IMR-90 (cell line): ENCODE data around the gene PRXL2C. TPM values are rescaled to one million over a fixed set of nuclear protein-coding genes. Genes with fewer than 3 reads are reported as not detected.
A peak's percentile ranks its signal among the peaks of the same experiment; 100 is the strongest.

Experiments used
- ATAC-seq: fragments of 200-7000 bp; cut with Tn5 transposase; 2 replicates; pipeline ENCODE4 v1.9.1; 2020; ENCODE audit warnings: low read depth, mild to moderate bottlenecking, moderate library complexity
- BruUV-seq: library from RNA; stranded (reverse); fragments of 400-500 nt; replicated peaks from 2 replicates; lab custom pipeline; 2021; lab: Mats Ljungman, UMichigan
- CTCF ChIA-PET: fragments of 300-600 bp; formaldehyde crosslinking; extraction: SDS; loops from one replicate; lab custom pipeline; 2021; ENCODE audit warnings: antibody characterized with exemption; lab: Yijun Ruan, JAX
- POLR2A ChIA-PET: fragments of 300-600 bp; sonication (Branson Sonifier 250); formaldehyde crosslinking; loops from one replicate; lab custom pipeline; 2022; ENCODE audit warnings: antibody characterized with exemption; ENCODE audit not compliant: unreplicated experiment; lab: Charles Lee
- DNase-seq: peaks from one replicate; pipeline ENCODE4 v3.0.0; 2013
- H2AFZ ChIP-seq: replicated peaks from 2 replicates; pipeline ENCODE3; 2013; ENCODE audit warnings: low read length, mild to moderate bottlenecking; ENCODE audit not compliant: poor library complexity
- H2AK5ac ChIP-seq: 2 replicates; pipeline ENCODE4 v1.6.1; 2013; ENCODE audit warnings: low read depth, low read length, inconsistent platforms
- H2AK9ac ChIP-seq: replicated peaks from 2 replicates; pipeline ENCODE3; 2013; ENCODE audit warnings: mild to moderate bottlenecking, low read depth, low read length, moderate library complexity; ENCODE audit not compliant: poor library complexity
- H2BK120ac ChIP-seq: 2 replicates; pipeline ENCODE4 v1.6.1; 2013; ENCODE audit warnings: low read depth, low read length, inconsistent platforms
- H2BK15ac ChIP-seq: 3 replicates; pipeline ENCODE4 v1.6.1; 2013; ENCODE audit warnings: low read depth, low read length, inconsistent platforms
- H2BK20ac ChIP-seq: 2 replicates; pipeline ENCODE4 v1.6.1; 2013; ENCODE audit warnings: low read depth, mild to moderate bottlenecking, inconsistent platforms, low read length, moderate library complexity
- H2BK5ac ChIP-seq: 2 replicates; pipeline ENCODE4 v1.6.1; 2013; ENCODE audit warnings: mild to moderate bottlenecking, low read depth, low read length, inconsistent platforms; ENCODE audit not compliant: poor library complexity, severe bottlenecking
- H3K14ac ChIP-seq: replicated peaks from 2 replicates; pipeline ENCODE4 v1.6.1; 2013; ENCODE audit warnings: low read depth, low read length, inconsistent platforms
- H3K18ac ChIP-seq: 2 replicates; pipeline ENCODE4 v1.6.1; 2013; ENCODE audit warnings: low read depth, low read length, control low read depth
- H3K23ac ChIP-seq: 2 replicates; pipeline ENCODE4 v1.6.1; 2013; ENCODE audit warnings: low read depth, low read length, inconsistent platforms
- H3K27ac ChIP-seq: 2 replicates; pipeline ENCODE4 v1.5.1; 2013; ENCODE audit warnings: mild to moderate bottlenecking, control low read depth, low read length; ENCODE audit not compliant: insufficient read depth
- H3K27me3 ChIP-seq: 2 replicates; pipeline ENCODE4 v1.6.1; 2013; ENCODE audit warnings: low read length; ENCODE audit not compliant: control insufficient read depth, insufficient read depth
- H3K36me3 ChIP-seq: 2 replicates; pipeline ENCODE4 v1.6.1; 2013; ENCODE audit warnings: low read length, mixed read lengths; ENCODE audit not compliant: control insufficient read depth, insufficient read depth
- H3K4ac ChIP-seq: 2 replicates; pipeline ENCODE4 v1.6.1; 2013; ENCODE audit warnings: low read depth, low read length, inconsistent platforms
- H3K4me1 ChIP-seq: 2 replicates; pipeline ENCODE4 v1.6.1; 2013; ENCODE audit warnings: low read length, mixed read lengths; ENCODE audit not compliant: control insufficient read depth, insufficient read depth
- H3K4me2 ChIP-seq: 2 replicates; pipeline ENCODE4 v1.6.1; 2013; ENCODE audit warnings: low read depth, mild to moderate bottlenecking, control low read depth, low read length, moderate library complexity
- H3K4me3 ChIP-seq: 2 replicates; pipeline ENCODE4 v1.5.1; 2013; ENCODE audit warnings: low read depth, mild to moderate bottlenecking, control low read depth, low read length, moderate library complexity; ENCODE audit not compliant: insufficient read depth
- H3K56ac ChIP-seq: 2 replicates; pipeline ENCODE4 v1.6.1; 2013; ENCODE audit warnings: low read length, inconsistent platforms; ENCODE audit not compliant: insufficient read depth; ENCODE audit errors: extremely low read depth
- H3K79me1 ChIP-seq, 2 experiments: 2 replicates each; pipeline ENCODE4 v1.6.1; 2013; ENCODE audit warnings: low read length in 2 of 2, inconsistent platforms in 1 of 2, low read depth in 1 of 2
- H3K9ac ChIP-seq: 2 replicates; pipeline ENCODE4 v1.6.1; 2013; ENCODE audit warnings: low read depth, low read length, control low read depth
- H3K9me1 ChIP-seq: 2 replicates; pipeline ENCODE4 v1.6.1; 2013; ENCODE audit warnings: low read length, inconsistent platforms; ENCODE audit not compliant: insufficient read depth
- H3K9me3 ChIP-seq: 2 replicates; pipeline ENCODE4 v1.6.1; 2013; ENCODE audit warnings: low read length; ENCODE audit not compliant: control insufficient read depth, insufficient read depth
- H4K20me1 ChIP-seq: 2 replicates; pipeline ENCODE4 v1.6.1; 2013; ENCODE audit warnings: low read length, inconsistent platforms; ENCODE audit not compliant: insufficient read depth
- H4K5ac ChIP-seq: 2 replicates; pipeline ENCODE4 v1.6.1; 2013; ENCODE audit warnings: mild to moderate bottlenecking, low read depth, low read length, control low read depth
- H4K8ac ChIP-seq, 2 experiments: 2 replicates each; pipeline ENCODE4 v1.6.1; 2013; ENCODE audit warnings: low read depth in 2 of 2, low read length in 2 of 2, control low read depth in 1 of 2, inconsistent platforms in 1 of 2
- H4K91ac ChIP-seq: 2 replicates; pipeline ENCODE4 v1.6.1; 2013; ENCODE audit warnings: low read depth, low read length, inconsistent platforms; ENCODE audit not compliant: insufficient read depth
- CEBPB ChIP-seq: IDR thresholded peaks from 2 replicates; pipeline ENCODE4 v1.6.1; 2012; ENCODE audit warnings: low read depth, low read length, improper control_type of control experiment
- ELK1 ChIP-seq: fragments of 150-350 bp; IDR thresholded peaks from 2 replicates; pipeline ENCODE4 v1.6.1; 2016; ENCODE audit warnings: low read depth, mild to moderate bottlenecking, low read length, moderate library complexity, borderline replicate concordance
- FOS ChIP-seq: fragments of 150-350 bp; IDR thresholded peaks from 2 replicates; pipeline ENCODE4 v1.6.1; 2016; ENCODE audit warnings: low read depth, low read length
- MAFK ChIP-seq: IDR thresholded peaks from 2 replicates; pipeline ENCODE4 v1.6.1; 2012; ENCODE audit warnings: low read depth, low read length, improper control_type of control experiment
- MAZ ChIP-seq: IDR thresholded peaks from 2 replicates; pipeline ENCODE4 v1.6.1; 2012; ENCODE audit warnings: low read depth, mild to moderate bottlenecking, low read length, improper control_type of control experiment, moderate library complexity, borderline replicate concordance
- NFE2L2 ChIP-seq: fragments of 150-350 bp; IDR thresholded peaks from 2 replicates; pipeline ENCODE4 v1.6.1; 2016; ENCODE audit warnings: low read depth, mild to moderate bottlenecking, low read length
- POLR2A ChIP-seq: IDR thresholded peaks from 2 replicates; pipeline ENCODE4 v1.6.1; 2012; ENCODE audit warnings: mild to moderate bottlenecking, low read depth, low read length
- RCOR1 ChIP-seq: IDR thresholded peaks from 2 replicates; pipeline ENCODE4 v1.6.1; 2012; ENCODE audit warnings: mild to moderate bottlenecking, low read length, improper control_type of control experiment; ENCODE audit not compliant: insufficient replicate concordance
- RFX5 ChIP-seq: IDR thresholded peaks from 2 replicates; pipeline ENCODE4 v1.8.0; 2012; ENCODE audit warnings: low read depth, mild to moderate bottlenecking, low read length, moderate library complexity
- SMC3 ChIP-seq: fragments of 150-350 bp; IDR thresholded peaks from 2 replicates; pipeline ENCODE4 v1.6.1; 2016; ENCODE audit warnings: low read depth, mild to moderate bottlenecking, antibody characterized with exemption, low read length, moderate library complexity
- USF2 ChIP-seq: fragments of 150-350 bp; IDR thresholded peaks from 2 replicates; pipeline ENCODE4 v1.6.1; 2017; ENCODE audit warnings: mild to moderate bottlenecking, antibody characterized with exemption, low read length, low read depth
- WGBS, 2 experiments: methylation state at CpG; one replicate each; pipeline versions ENCODE4 v1.1.5 to v1.1.7; 2013; ENCODE audit warnings: missing lambda C conversion rate in 2 of 2; ENCODE audit not compliant: insufficient read length in 1 of 2; ENCODE audit errors: extremely low coverage in 2 of 2; 5-methylcytosine and 5-hydroxymethylcytosine counted together
- dilution Hi-C: fragments of 300-500 bp; cut with HindIII; formaldehyde crosslinking; loops from one replicate; pipeline ENCODE4 v1.14.3; 2018; ENCODE audit warnings: low sequenced_read_pairs; ENCODE audit not compliant: unreplicated experiment
- in situ Hi-C: fragments of 300-500 bp; cut with MboI; formaldehyde crosslinking; loops from 3 replicates; pipeline ENCODE4 v1.14.3; 2019; ENCODE audit warnings: low sequenced_read_pairs, inconsistent platforms, mixed read lengths
- intact Hi-C: fragments of 100-400 bp; cut with micrococcal nuclease; formaldehyde crosslinking; loops from 2 replicates; pipeline ENCODE4 v1.10.0; 2022
- polyA plus RNA-seq, 3 experiments: library from polyadenylated mRNA; depleted of rRNA; stranded (reverse); fragments of >200 nt; gene quantifications; 2 replicates each; pipeline ENCODE4 v1.2.3, GENCODE V29; 2012; ENCODE audit warnings: low replicate concordance in 1 of 3
- total RNA-seq: library from RNA; depleted of rRNA; stranded (reverse); fragments of >200 nt; gene quantifications from 2 replicates; pipeline ENCODE4 v1.2.3, GENCODE V29; 2012
- TF ChIP-seq, protein P1 (sequence below): conservative IDR thresholded peaks from 2 replicates; pipeline ENCODE4 v1.5.1; 2012; ENCODE audit warnings: mild to moderate bottlenecking, low read depth, low read length, improper control_type of control experiment

Gene PRXL2C
- total and polyA plus RNA-seq, 2 of the 4 experiments (the other 2 are of a cell fraction): 2.7 to 9.0 TPM

GRCh38 chr9:96612105-96612965, 42.8 kb downstream of the PRXL2C start:
- Histone ChIP-seq H3K18ac (no peak overlapping the region; the same call in 1 of the 2 replicates), H3K23ac (peak overlapping the region; percentile 49), H4K91ac (peak overlapping the region; percentile 53; the same call in 1 of the 2 replicates), H3K27ac (peak overlapping the region; percentile 4; the same call in 1 of the 2 replicates), H2AK5ac (peak overlapping the region; percentile 1; the same call in 1 of the 2 replicates), H3K9me1 (peaks cover 5% of the 10 kb centered on the region), H4K8ac (peak overlapping the region in 1 of 2 experiments; percentile 20; a peak in 2 of 4 replicates), H3K4me3 (peak overlapping the region; percentile 0; the same call in 1 of the 2 replicates), H3K79me1 (peaks cover 9 to 57% of the 10 kb centered on the region in 2 experiments; a peak in 3 of 4 replicates), H3K4me2 (peak overlapping the region; percentile 60), H3K14ac (peak overlapping the region; percentile 36), H2BK5ac (peak overlapping the region; percentile 28), H3K4me1 (peaks cover 8% of the 10 kb centered on the region), H2BK15ac (peak overlapping the region; percentile 85; the same call in 1 of the 3 replicates), H2AFZ (peak overlapping the region; percentile 84), H3K9me3 (no peaks in the 10 kb centered on the region), H3K4ac (peak overlapping the region; percentile 80), H4K5ac (no peak overlapping the region; the same call in 1 of the 2 replicates), H2BK120ac (peak overlapping the region; percentile 80), H2AK9ac (peak overlapping the region; percentile 91), H2BK20ac (peak overlapping the region; percentile 73), H4K20me1 (no peaks in the 10 kb centered on the region; the same call in 1 of the 2 replicates), H3K9ac (peak overlapping the region; percentile 39), H3K56ac (peak overlapping the region; percentile 8; the same call in 1 of the 2 replicates), H3K36me3 (no peaks in the 10 kb centered on the region), H3K27me3 (no peaks in the 10 kb centered on the region)
- ChIA-PET POLR2A (no interaction called here), CTCF (interaction anchor here (0.7 kb wide), 1 partner anchor 54 kb away, joined by 4 read pairs; no protein-coding TSS in a partner anchor)
- no TSS peak for BruUV-seq
- intact Hi-C loops: loop anchor here (2.0 to 5.0 kb wide), 3 partner anchors 45 to 196 kb away; partner anchors contain the start of gene HABP4
- DNase-seq (peak; percentile 96), ATAC-seq (peak; percentile 93)
- dilution Hi-C loops: no loop called here
- in situ Hi-C loops: no loop called here
- 10% methylated on average over 9 of the region's 12 CpGs; no CpG with 5 or more reads in 1 of the 2 experiments for WGBS, 2 experiments
- TF ChIP-seq RCOR1: no peak
- no peak for TF ChIP-seq ELK1
- TF ChIP-seq USF2: no peak
- peak; percentile 76 for TF ChIP-seq FOS
- peak; percentile 79 for TF ChIP-seq CEBPB
- TF ChIP-seq NFE2L2: peak; percentile 91
- no peak for TF ChIP-seq RFX5
- TF ChIP-seq MAZ: no peak
- TF ChIP-seq SMC3: no peak
- TF ChIP-seq, protein P1, sequence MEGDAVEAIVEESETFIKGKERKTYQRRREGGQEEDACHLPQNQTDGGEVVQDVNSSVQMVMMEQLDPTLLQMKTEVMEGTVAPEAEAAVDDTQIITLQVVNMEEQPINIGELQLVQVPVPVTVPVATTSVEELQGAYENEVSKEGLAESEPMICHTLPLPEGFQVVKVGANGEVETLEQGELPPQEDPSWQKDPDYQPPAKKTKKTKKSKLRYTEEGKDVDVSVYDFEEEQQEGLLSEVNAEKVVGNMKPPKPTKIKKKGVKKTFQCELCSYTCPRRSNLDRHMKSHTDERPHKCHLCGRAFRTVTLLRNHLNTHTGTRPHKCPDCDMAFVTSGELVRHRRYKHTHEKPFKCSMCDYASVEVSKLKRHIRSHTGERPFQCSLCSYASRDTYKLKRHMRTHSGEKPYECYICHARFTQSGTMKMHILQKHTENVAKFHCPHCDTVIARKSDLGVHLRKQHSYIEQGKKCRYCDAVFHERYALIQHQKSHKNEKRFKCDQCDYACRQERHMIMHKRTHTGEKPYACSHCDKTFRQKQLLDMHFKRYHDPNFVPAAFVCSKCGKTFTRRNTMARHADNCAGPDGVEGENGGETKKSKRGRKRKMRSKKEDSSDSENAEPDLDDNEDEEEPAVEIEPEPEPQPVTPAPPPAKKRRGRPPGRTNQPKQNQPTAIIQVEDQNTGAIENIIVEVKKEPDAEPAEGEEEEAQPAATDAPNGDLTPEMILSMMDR: no peak
- peak; percentile 52; the same call in 1 of the 2 replicates for TF ChIP-seq MAFK
- peak; percentile 68; the same call in 1 of the 2 replicates for TF ChIP-seq POLR2A
